HCT116 (cell line): Measurements from ENCODE around the gene ZBTB12. TPM values are rescaled to one million over a fixed set of nuclear protein-coding genes. Genes with fewer than 3 reads are reported as not detected.
"Not testable (repeated sequence)": the region's sequence is repeated elsewhere in the genome, so short reads cannot be mapped to it uniquely, and the experiment has no call there.

Experiments used
- ATAC-seq: fragments of 200-7000 bp; cut with Tn5 transposase; 2 replicates; pipeline ENCODE4 v1.9.1; 2020; ENCODE audit warnings: mild to moderate bottlenecking, moderate library complexity
- BruUV-seq: library from RNA; stranded (reverse); fragments of 400-500 nt; replicated peaks from 2 replicates; lab custom pipeline; 2021; lab: Mats Ljungman, UMichigan
- CTCF ChIA-PET: fragments of 300-600 bp; sonication (Branson Sonifier 250); formaldehyde crosslinking; loops from one replicate; lab custom pipeline; 2021; ENCODE audit warnings: antibody characterized with exemption; lab: Charles Lee
- POLR2A ChIA-PET: fragments of 300-600, 350-600 bp; sonication (Branson Sonifier 250); formaldehyde crosslinking; loops from one replicate; lab custom pipeline; 2021; ENCODE audit warnings: antibody characterized with exemption; lab: Charles Lee
- RAD21 ChIA-PET, 2 experiments: fragments of 300-600 bp; sonication (Branson Sonifier 250); formaldehyde crosslinking; loops; one replicate each; lab custom pipeline; 2023; ENCODE audit warnings: low total read pairs in 2 of 2; ENCODE audit not compliant: uncharacterized antibody in 2 of 2, unreplicated experiment in 2 of 2, low non-redundant PET in 1 of 2; lab: Charles Lee
- DNase-seq: peaks from one replicate; pipeline ENCODE4 v3.0.0-alpha.2; 2010; ENCODE audit warnings: low read depth, low spot score
- H2AFZ ChIP-seq: fragments of 200-600 bp; shearing (Covaris generic), sonication (generic); 2 replicates; pipeline ENCODE4 v1.6.1; 2017; ENCODE audit warnings: low read depth, mixed run types, mixed read lengths, antibody characterized with exemption, low read length; ENCODE audit not compliant: poor library complexity, severe bottlenecking
- H3K27ac ChIP-seq: 2 replicates; pipeline ENCODE4 v1.5.1; 2012; ENCODE audit warnings: low read depth, low read length
- H3K27me3 ChIP-seq: fragments of 200-600 bp; sonication (generic); 2 replicates; pipeline ENCODE4 v1.6.1; 2016; ENCODE audit warnings: mixed run types, low read length, mixed read lengths; ENCODE audit not compliant: insufficient read depth
- H3K36me3 ChIP-seq, 2 experiments: fragments of 200-500 bp in 1 of 2; fragments of 200-600 bp in 1 of 2; sonication (Bioruptor generic) in 1 of 2; sonication (generic) in 1 of 2; 2 replicates each; pipeline versions ENCODE4 v1.5.1 to v1.6.1; 2014 to 2016; ENCODE audit warnings: low read length in 2 of 2, inconsistent platforms in 1 of 2, mixed read lengths in 1 of 2, mixed run types in 1 of 2; ENCODE audit not compliant: insufficient read depth in 2 of 2, control insufficient read depth in 1 of 2
- H3K4me1 ChIP-seq, 2 experiments: fragments of 200-600 bp in 1 of 2; sonication (generic) in 1 of 2; 2 replicates each; pipeline versions ENCODE4 v1.5.1 to v1.6.1; 2012 to 2017; ENCODE audit warnings: low read length in 2 of 2, inconsistent platforms in 1 of 2, mild to moderate bottlenecking in 1 of 2, mixed read lengths in 1 of 2, mixed run types in 1 of 2, moderate library complexity in 1 of 2; ENCODE audit not compliant: insufficient read depth in 2 of 2, control insufficient read depth in 1 of 2
- H3K4me2 ChIP-seq: fragments of 200-600 bp; sonication (generic); 2 replicates; pipeline ENCODE4 v1.6.1; 2017; ENCODE audit warnings: mixed run types, low read length, mixed read lengths
- H3K4me3 ChIP-seq, 2 experiments: fragments of 200-600 bp in 1 of 2; sonication (generic) in 1 of 2; replicated peaks in 1 of 2; 2 replicates each; pipeline ENCODE4 v1.5.1; 2011 to 2016; ENCODE audit warnings: low read length in 2 of 2, control low read depth in 1 of 2, low read depth in 1 of 2, mild to moderate bottlenecking in 1 of 2, mixed read lengths in 1 of 2, mixed run types in 1 of 2
- H3K79me2 ChIP-seq: fragments of 200-600 bp; sonication (generic); 2 replicates; pipeline ENCODE4 v1.6.1; 2017; ENCODE audit warnings: mild to moderate bottlenecking, mixed run types, low read length, moderate library complexity, mixed read lengths; ENCODE audit not compliant: insufficient read depth
- H3K9ac ChIP-seq: fragments of 200-600 bp; sonication (generic); 2 replicates; pipeline ENCODE4 v1.6.1; 2016; ENCODE audit warnings: low read length, mixed read lengths
- H3K9me2 ChIP-seq: fragments of 200-600 bp; sonication (generic), shearing (Covaris generic); 2 replicates; pipeline ENCODE4 v1.6.1; 2017; ENCODE audit warnings: mixed run types, mild to moderate bottlenecking, moderate library complexity; ENCODE audit not compliant: insufficient read depth
- H3K9me3 ChIP-seq, 2 experiments: fragments of 200-500 bp in 1 of 2; fragments of 200-600 bp in 1 of 2; sonication (Bioruptor generic) in 1 of 2; sonication (generic) in 1 of 2; 2 replicates each; pipeline ENCODE4 v1.6.1; 2014 to 2017; ENCODE audit warnings: low read length in 2 of 2, mixed read lengths in 2 of 2, inconsistent platforms in 1 of 2, low read depth in 1 of 2, mild to moderate bottlenecking in 1 of 2, mixed run types in 1 of 2, moderate library complexity in 1 of 2; ENCODE audit not compliant: control insufficient read depth in 1 of 2, insufficient read depth in 1 of 2
- H4K20me1 ChIP-seq: fragments of 200-600 bp; sonication (generic), shearing (Covaris generic); 2 replicates; pipeline ENCODE4 v1.6.1; 2017; ENCODE audit warnings: mixed run types, mild to moderate bottlenecking, moderate library complexity; ENCODE audit not compliant: insufficient read depth
- FOSL1 ChIP-seq: IDR thresholded peaks from 2 replicates; pipeline ENCODE4 v1.6.1; 2012; ENCODE audit warnings: low read depth
- JUND ChIP-seq: IDR thresholded peaks from 2 replicates; pipeline ENCODE4 v1.6.1; 2012
- POLR2A ChIP-seq: IDR thresholded peaks from 2 replicates; pipeline ENCODE4 v1.7.0; 2011; ENCODE audit warnings: borderline replicate concordance; ENCODE audit not compliant: insufficient read depth, insufficient read length; ENCODE audit errors: extremely low read depth
- POLR2AphosphoS5 ChIP-seq: IDR thresholded peaks from 2 replicates; pipeline ENCODE4 v1.6.1; 2011; ENCODE audit warnings: mild to moderate bottlenecking, low read depth, low read length, moderate library complexity
- SIN3A ChIP-seq: IDR thresholded peaks from 2 replicates; pipeline ENCODE4 v1.6.1; 2012; ENCODE audit warnings: low read depth
- SP1 ChIP-seq: IDR thresholded peaks from 2 replicates; pipeline ENCODE4 v1.6.1; 2012; ENCODE audit warnings: low read depth
- YY1 ChIP-seq: IDR thresholded peaks from 2 replicates; pipeline ENCODE4 v1.6.1; 2011; ENCODE audit warnings: low read length, low read depth, moderate library complexity, mild to moderate bottlenecking; ENCODE audit not compliant: insufficient replicate concordance; ENCODE audit errors: extremely low read depth
- intact Hi-C: fragments of 100-400 bp; cut with micrococcal nuclease; formaldehyde crosslinking; loops from 2 replicates; pipeline ENCODE4 v1.10.0; 2022
- total RNA-seq: library from RNA; stranded (reverse); gene quantifications from one replicate; pipeline ENCODE4 v1.2.1, GENCODE V29; 2021; ENCODE audit not compliant: unreplicated experiment
- TF ChIP-seq, protein P1 (sequence below): IDR thresholded peaks from 2 replicates; pipeline ENCODE4 v1.6.1; 2012; ENCODE audit warnings: low read depth
- TF ChIP-seq, protein P2 (sequence below): IDR thresholded peaks from 2 replicates; pipeline ENCODE4 v1.6.1; 2012

Gene ZBTB12
- total RNA-seq, 1 experiment from 2014 or later: 10.3 TPM

DNA sequence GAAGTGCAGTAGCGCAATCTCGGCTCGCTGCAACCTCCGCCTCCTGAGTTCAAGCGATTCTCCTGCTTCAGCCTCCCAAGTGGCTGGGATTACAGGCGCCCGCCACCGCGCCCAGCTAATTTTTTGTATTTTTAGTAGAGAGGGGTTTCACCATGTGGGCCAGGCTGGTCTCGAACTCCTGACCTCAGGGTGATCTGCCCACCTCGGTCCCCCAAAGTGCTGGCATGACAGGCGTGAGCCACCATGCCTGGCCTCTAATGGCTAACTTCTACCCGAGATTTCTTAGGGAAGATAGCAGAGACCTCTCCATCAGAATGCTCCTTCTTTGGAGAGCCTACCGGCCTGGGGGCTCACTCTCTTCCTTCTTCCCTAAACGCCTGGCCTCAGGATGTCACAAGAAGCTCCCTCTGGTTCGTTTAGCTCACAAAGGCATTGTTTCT lies 37.7 kb downstream of the ZBTB12 start:
- H2AFZ ChIP-seq, H3K36me3 ChIP-seq: not testable (repeated sequence)

DNA sequence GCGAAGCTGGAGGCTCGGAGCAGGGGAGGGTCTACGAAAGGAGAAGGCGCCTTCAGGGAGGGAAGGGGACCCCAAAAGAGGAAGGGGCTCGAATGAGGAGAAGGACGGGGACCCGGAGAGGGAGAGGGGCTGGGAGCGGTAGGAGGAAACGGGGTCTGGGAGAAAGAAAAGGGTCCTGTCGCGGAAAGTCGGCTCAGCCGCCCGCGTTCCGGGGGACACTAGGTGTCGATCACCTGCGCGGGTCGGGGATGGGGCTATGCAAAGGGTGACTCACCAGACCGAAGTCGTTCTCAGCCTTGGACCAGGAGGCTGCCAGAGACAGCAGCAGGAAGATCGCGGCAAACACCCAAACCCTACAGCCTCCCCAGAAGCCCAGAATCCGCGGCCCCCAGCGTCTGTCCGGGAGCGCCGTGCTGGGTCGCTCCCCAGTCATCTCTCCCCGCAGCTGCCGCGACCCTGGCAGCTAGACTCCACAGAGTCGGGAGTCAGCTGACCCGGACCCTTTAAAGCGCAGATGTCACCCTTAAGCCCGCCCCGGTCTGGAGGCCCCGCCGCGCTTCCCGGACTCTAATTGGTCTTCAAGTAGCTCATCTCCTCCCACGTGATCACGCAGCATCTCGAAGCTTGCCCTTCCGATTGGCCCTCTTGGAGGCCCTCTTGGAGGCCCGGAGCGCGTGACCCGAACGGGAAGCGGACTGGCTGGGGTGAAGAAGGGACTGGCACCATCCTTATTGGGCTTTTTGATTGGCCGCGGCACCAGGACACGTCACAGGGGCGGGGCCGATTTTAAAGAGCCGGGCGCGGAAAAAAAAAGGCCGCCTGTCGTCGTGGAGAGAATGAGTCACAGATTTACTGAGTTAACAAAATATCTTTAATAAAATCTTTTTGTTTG lies 39.3 kb downstream of the ZBTB12 start, which contains the start of gene NEU1:
Gene NEU1 (minus strand): TSS at position 478 of the 892 bp plus-strand sequence. CDS start 45 bp downstream, at position 433.
- CTCF ChIA-PET: interaction anchor here (0.6 to 1.2 kb wide), 8 partner anchors 36 to 172 kb away, joined by 3 to 5 read pairs (median 3); partner anchors contain the start of gene LSM2
- H3K4me1 ChIP-seq: peaks cover 0 to 31% of the 10 kb centered on the region in 2 experiments; a peak in 3 of 4 replicates

More for the DNA sequence above, 37.7 kb downstream of the ZBTB12 start:
- H3K9me2 ChIP-seq, H4K20me1 ChIP-seq, BruUV-seq, RAD21 ChIA-PET, H3K9me3 ChIP-seq, intact Hi-C loops, H3K79me2 ChIP-seq, H3K27me3 ChIP-seq, ATAC-seq, DNase-seq: not testable (repeated sequence)
- CTCF ChIA-PET: interaction anchor here (0.7 to 1.2 kb wide), 2 partner anchors 88 to 271 kb away, joined by 3 to 4 read pairs; no protein-coding TSS in a partner anchor
- peak overlapping the region; percentile 70 for H3K9ac ChIP-seq
- H3K4me2 ChIP-seq: peak overlapping the region; percentile 95
- peaks cover 0 to 34% of the 10 kb centered on the region in 2 experiments; a peak in 3 of 4 replicates for H3K4me1 ChIP-seq
- peak overlapping the region; percentile 41 for H3K27ac ChIP-seq
- H3K4me3 ChIP-seq: peak overlapping the region; percentile 66 to 77
- POLR2A ChIA-PET: interaction anchor here (0.6 to 2.0 kb wide), 4 partner anchors 31 to 57 kb away, joined by 4 to 17 read pairs (median 6); partner anchors contain the start of genes HSPA1B and LSM2

More for the DNA sequence above, 39.3 kb downstream of the ZBTB12 start, which contains the start of gene NEU1:
- POLR2A ChIA-PET: interaction anchor here (0.6 to 2.0 kb wide), 28 partner anchors 10 to 334 kb away, joined by 3 to 17 read pairs (median 4); partner anchors contain the start of genes ATP6V1G2, DXO, HSPA1B and LSM2
- intact Hi-C loops: loop anchor here (1.0 to 2.0 kb wide), 2 partner anchors 28 to 85 kb away; partner anchors contain the start of gene VWA7
- H4K20me1 ChIP-seq: no peaks in the 10 kb centered on the region
- no peaks in the 10 kb centered on the region for H3K79me2 ChIP-seq
- no TSS peak for BruUV-seq
- H3K27ac ChIP-seq: peak within 1 kb of the TSS; percentile 41
- H3K36me3 ChIP-seq: no peaks in the 10 kb centered on the region
- H3K9me3 ChIP-seq: no peaks in the 10 kb centered on the region
- peak; percentile 92 for TF ChIP-seq POLR2AphosphoS5
- peak; percentile 83 for TF ChIP-seq POLR2A
- peak; percentile 83 for TF ChIP-seq SIN3A
- TF ChIP-seq, protein P1, sequence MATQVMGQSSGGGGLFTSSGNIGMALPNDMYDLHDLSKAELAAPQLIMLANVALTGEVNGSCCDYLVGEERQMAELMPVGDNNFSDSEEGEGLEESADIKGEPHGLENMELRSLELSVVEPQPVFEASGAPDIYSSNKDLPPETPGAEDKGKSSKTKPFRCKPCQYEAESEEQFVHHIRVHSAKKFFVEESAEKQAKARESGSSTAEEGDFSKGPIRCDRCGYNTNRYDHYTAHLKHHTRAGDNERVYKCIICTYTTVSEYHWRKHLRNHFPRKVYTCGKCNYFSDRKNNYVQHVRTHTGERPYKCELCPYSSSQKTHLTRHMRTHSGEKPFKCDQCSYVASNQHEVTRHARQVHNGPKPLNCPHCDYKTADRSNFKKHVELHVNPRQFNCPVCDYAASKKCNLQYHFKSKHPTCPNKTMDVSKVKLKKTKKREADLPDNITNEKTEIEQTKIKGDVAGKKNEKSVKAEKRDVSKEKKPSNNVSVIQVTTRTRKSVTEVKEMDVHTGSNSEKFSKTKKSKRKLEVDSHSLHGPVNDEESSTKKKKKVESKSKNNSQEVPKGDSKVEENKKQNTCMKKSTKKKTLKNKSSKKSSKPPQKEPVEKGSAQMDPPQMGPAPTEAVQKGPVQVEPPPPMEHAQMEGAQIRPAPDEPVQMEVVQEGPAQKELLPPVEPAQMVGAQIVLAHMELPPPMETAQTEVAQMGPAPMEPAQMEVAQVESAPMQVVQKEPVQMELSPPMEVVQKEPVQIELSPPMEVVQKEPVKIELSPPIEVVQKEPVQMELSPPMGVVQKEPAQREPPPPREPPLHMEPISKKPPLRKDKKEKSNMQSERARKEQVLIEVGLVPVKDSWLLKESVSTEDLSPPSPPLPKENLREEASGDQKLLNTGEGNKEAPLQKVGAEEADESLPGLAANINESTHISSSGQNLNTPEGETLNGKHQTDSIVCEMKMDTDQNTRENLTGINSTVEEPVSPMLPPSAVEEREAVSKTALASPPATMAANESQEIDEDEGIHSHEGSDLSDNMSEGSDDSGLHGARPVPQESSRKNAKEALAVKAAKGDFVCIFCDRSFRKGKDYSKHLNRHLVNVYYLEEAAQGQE: no peak
- peak; percentile 22; the same call in 1 of the 2 replicates for TF ChIP-seq JUND
- TF ChIP-seq YY1: no peak
- TF ChIP-seq SP1: peak; percentile 97
- TF ChIP-seq FOSL1: no peak; the same call in 1 of the 2 replicates
- TF ChIP-seq, protein P2, sequence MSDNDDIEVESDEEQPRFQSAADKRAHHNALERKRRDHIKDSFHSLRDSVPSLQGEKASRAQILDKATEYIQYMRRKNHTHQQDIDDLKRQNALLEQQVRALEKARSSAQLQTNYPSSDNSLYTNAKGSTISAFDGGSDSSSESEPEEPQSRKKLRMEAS: peak; percentile 86
- H3K4me2 ChIP-seq: peak within 1 kb of the TSS; percentile 95
- peak; percentile 100 for DNase-seq
- no peaks in the 10 kb centered on the region for H3K9me2 ChIP-seq
- peak; percentile 96 for ATAC-seq
- RAD21 ChIA-PET: interaction anchor here in 1 of 2 experiments (0.9 kb wide), 1 partner anchor 90 kb away, joined by 4 read pairs; no protein-coding TSS in a partner anchor
- peak within 1 kb of the TSS; percentile 78 to 79 for H3K4me3 ChIP-seq
- H3K27me3 ChIP-seq: no peaks in the 10 kb centered on the region
- H2AFZ ChIP-seq: no peak within 1 kb of the TSS
- peak within 1 kb of the TSS; percentile 70 for H3K9ac ChIP-seq
